Ishikawa (cell line): Measurements from ENCODE around the gene PRPF40A.

Experiments
- CEBPB ChIP-seq: IDR thresholded peaks from 2 replicates; pipeline ENCODE4 v1.6.1; 2012
- CREB1 ChIP-seq: IDR thresholded peaks from 2 replicates; pipeline ENCODE4 v1.6.1; 2012; ENCODE audit warnings: low read depth
- EGR1 ChIP-seq: IDR thresholded peaks from 2 replicates; pipeline ENCODE4 v1.6.1; 2012
- EP300 ChIP-seq: IDR thresholded peaks from 2 replicates; pipeline ENCODE4 v1.6.1; 2012; ENCODE audit warnings: borderline replicate concordance
- FOXM1 ChIP-seq: IDR thresholded peaks from 2 replicates; pipeline ENCODE4 v1.6.1; 2012; ENCODE audit warnings: low read depth, borderline replicate concordance
- NFIC ChIP-seq: IDR thresholded peaks from 2 replicates; pipeline ENCODE4 v1.6.1; 2012
- RAD21 ChIP-seq: IDR thresholded peaks from 2 replicates; pipeline ENCODE4 v1.6.1; 2012; ENCODE audit warnings: low read depth
- TAF1 ChIP-seq: IDR thresholded peaks from 2 replicates; pipeline ENCODE4 v1.6.1; 2012; ENCODE audit warnings: low read depth, mild to moderate bottlenecking
- TCF12 ChIP-seq: IDR thresholded peaks from 2 replicates; pipeline ENCODE4 v1.6.1; 2012; ENCODE audit warnings: low read depth
- TEAD4 ChIP-seq: IDR thresholded peaks from 2 replicates; pipeline ENCODE4 v1.6.1; 2012
- YY1 ChIP-seq: IDR thresholded peaks from 2 replicates; pipeline ENCODE4 v1.6.1; 2012; ENCODE audit warnings: low read depth
- TF ChIP-seq, protein P1 (sequence below): IDR thresholded peaks from 2 replicates; pipeline ENCODE4 v1.6.1; 2012; ENCODE audit warnings: low read depth, mild to moderate bottlenecking
- TF ChIP-seq, protein P2 (sequence below): IDR thresholded peaks from 2 replicates; pipeline ENCODE4 v1.6.1; 2012

DNA sequence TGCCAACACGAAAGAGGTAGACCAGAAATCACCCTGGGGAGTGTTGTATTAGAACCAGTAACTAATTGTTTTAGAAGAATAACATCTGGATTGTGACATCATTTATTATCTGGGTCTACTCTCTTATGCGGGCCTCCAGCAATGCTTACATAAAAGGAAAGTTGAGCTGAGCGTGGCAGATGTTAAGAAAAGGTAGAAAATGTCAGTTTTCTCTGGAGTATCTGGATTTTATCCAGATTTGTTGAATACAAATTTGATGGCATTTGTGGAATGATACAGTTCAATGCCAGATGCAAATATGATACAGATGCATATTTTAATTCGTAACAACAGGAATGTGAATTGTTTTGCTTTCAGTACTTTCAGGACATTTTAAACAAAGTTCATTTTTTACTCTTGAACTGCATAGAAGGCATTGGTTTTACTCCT lies 90.3 kb downstream of the PRPF40A start:
- TF ChIP-seq, protein P1, sequence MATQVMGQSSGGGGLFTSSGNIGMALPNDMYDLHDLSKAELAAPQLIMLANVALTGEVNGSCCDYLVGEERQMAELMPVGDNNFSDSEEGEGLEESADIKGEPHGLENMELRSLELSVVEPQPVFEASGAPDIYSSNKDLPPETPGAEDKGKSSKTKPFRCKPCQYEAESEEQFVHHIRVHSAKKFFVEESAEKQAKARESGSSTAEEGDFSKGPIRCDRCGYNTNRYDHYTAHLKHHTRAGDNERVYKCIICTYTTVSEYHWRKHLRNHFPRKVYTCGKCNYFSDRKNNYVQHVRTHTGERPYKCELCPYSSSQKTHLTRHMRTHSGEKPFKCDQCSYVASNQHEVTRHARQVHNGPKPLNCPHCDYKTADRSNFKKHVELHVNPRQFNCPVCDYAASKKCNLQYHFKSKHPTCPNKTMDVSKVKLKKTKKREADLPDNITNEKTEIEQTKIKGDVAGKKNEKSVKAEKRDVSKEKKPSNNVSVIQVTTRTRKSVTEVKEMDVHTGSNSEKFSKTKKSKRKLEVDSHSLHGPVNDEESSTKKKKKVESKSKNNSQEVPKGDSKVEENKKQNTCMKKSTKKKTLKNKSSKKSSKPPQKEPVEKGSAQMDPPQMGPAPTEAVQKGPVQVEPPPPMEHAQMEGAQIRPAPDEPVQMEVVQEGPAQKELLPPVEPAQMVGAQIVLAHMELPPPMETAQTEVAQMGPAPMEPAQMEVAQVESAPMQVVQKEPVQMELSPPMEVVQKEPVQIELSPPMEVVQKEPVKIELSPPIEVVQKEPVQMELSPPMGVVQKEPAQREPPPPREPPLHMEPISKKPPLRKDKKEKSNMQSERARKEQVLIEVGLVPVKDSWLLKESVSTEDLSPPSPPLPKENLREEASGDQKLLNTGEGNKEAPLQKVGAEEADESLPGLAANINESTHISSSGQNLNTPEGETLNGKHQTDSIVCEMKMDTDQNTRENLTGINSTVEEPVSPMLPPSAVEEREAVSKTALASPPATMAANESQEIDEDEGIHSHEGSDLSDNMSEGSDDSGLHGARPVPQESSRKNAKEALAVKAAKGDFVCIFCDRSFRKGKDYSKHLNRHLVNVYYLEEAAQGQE = no peak
- TF ChIP-seq TAF1 (no peak), FOXM1 (no peak), EGR1 (no peak), TCF12 (no peak), RAD21 (no peak), EP300 (no peak), CEBPB (no peak), CREB1 (no peak), NFIC (no peak), TEAD4 (no peak), YY1 (no peak)
- TF ChIP-seq, protein P2, sequence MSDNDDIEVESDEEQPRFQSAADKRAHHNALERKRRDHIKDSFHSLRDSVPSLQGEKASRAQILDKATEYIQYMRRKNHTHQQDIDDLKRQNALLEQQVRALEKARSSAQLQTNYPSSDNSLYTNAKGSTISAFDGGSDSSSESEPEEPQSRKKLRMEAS = no peak
